Natural killer cell (primary cell): Measurements from ENCODE around the gene TBRG4. TPM values are rescaled to one million over a fixed set of nuclear protein-coding genes. Genes with fewer than 3 reads are reported as not detected.
A peak's percentile ranks its signal among the peaks of the same experiment; 100 is the strongest.

Experiments
- ATAC-seq, 3 donors: fragments of 150-1000 bp in 2 of 3; fragments of 200-7000 bp in 1 of 3; cut with Tn5 transposase; 1 replicate in 1 of 3; 2 replicates in 2 of 3; pipeline ENCODE4 v1.10.0; 2021; ENCODE audit warnings: mild to moderate bottlenecking in 2 of 3, moderate library complexity in 2 of 3
- DNase-seq, 2 donors: peaks; one replicate each; pipeline versions ENCODE4 v3.0.0 to v3.0.0-alpha.2; 2013 to 2021; ENCODE audit warnings: mixed read lengths in 1 of 2
- H3K27ac ChIP-seq: one replicate; pipeline ENCODE4 v1.5.1; 2013; ENCODE audit warnings: mild to moderate bottlenecking, low read length
- H3K27me3 ChIP-seq: one replicate; pipeline ENCODE4 v1.6.1; 2013; ENCODE audit warnings: low read length; ENCODE audit not compliant: control insufficient read depth, insufficient read depth
- H3K36me3 ChIP-seq: one replicate; pipeline ENCODE4 v1.6.1; 2013; ENCODE audit warnings: low read length; ENCODE audit not compliant: control insufficient read depth, insufficient read depth
- H3K4me1 ChIP-seq: one replicate; pipeline ENCODE4 v1.6.1; 2013; ENCODE audit warnings: low read length; ENCODE audit not compliant: control insufficient read depth, insufficient read depth
- H3K4me3 ChIP-seq: one replicate; pipeline ENCODE4 v1.5.1; 2013; ENCODE audit warnings: low read length
- H3K9me3 ChIP-seq: one replicate; pipeline ENCODE4 v1.6.1; 2013; ENCODE audit warnings: low read length; ENCODE audit not compliant: control insufficient read depth, insufficient read depth
- H3K27ac Mint-ChIP-seq, 2 donors: one replicate each; pipeline ENCODE4 v1.8.0; 2022; ENCODE audit warnings: mild to moderate bottlenecking in 2 of 2, mixed read lengths in 2 of 2, moderate library complexity in 1 of 2
- H3K27me3 Mint-ChIP-seq, 2 donors: one replicate each; pipeline ENCODE4 v1.8.0; 2022; ENCODE audit warnings: low read depth in 2 of 2, mixed read lengths in 2 of 2
- H3K36me3 Mint-ChIP-seq: one replicate; pipeline ENCODE4 v1.8.0; 2022; ENCODE audit warnings: mixed read lengths
- H3K4me1 Mint-ChIP-seq, 2 donors: one replicate each; pipeline ENCODE4 v1.8.0; 2022; ENCODE audit warnings: mixed read lengths in 2 of 2
- H3K4me3 Mint-ChIP-seq: one replicate; pipeline ENCODE4 v1.8.0; 2022; ENCODE audit warnings: mild to moderate bottlenecking, moderate library complexity, mixed read lengths
- H3K9me3 Mint-ChIP-seq, 2 donors: one replicate each; pipeline ENCODE4 v1.8.0; 2022; ENCODE audit warnings: mixed read lengths in 2 of 2
- WGBS: methylation state at CpG from one replicate; pipeline ENCODE4 v1.1.7; 2013; ENCODE audit warnings: missing lambda C conversion rate; ENCODE audit not compliant: insufficient coverage; 5-methylcytosine and 5-hydroxymethylcytosine counted together
- intact Hi-C: fragments of 100-400 bp; cut with micrococcal nuclease; formaldehyde crosslinking; loops from one replicate; pipeline ENCODE4 v1.14.2; 2022
- total RNA-seq, 4 donors: library from RNA; stranded (reverse); fragments of 120-200 nt in 1 of 4; gene quantifications; one replicate each; pipeline versions ENCODE4 v1.2.3 to v1.2.4, GENCODE V29; 2013 to 2022
- TF ChIP-seq, protein P1 (sequence below): fragments of 200-600 bp; IDR thresholded peaks from one replicate; pipeline ENCODE4 v1.8.0; 2022; ENCODE audit warnings: antibody characterized with exemption

Gene TBRG4
- total RNA-seq, 3 donors from 2014 or later (not counting 1 experiment from before 2014, with no cell fraction given): 48.6 to 56.7 (median 55.9) TPM

DNA sequence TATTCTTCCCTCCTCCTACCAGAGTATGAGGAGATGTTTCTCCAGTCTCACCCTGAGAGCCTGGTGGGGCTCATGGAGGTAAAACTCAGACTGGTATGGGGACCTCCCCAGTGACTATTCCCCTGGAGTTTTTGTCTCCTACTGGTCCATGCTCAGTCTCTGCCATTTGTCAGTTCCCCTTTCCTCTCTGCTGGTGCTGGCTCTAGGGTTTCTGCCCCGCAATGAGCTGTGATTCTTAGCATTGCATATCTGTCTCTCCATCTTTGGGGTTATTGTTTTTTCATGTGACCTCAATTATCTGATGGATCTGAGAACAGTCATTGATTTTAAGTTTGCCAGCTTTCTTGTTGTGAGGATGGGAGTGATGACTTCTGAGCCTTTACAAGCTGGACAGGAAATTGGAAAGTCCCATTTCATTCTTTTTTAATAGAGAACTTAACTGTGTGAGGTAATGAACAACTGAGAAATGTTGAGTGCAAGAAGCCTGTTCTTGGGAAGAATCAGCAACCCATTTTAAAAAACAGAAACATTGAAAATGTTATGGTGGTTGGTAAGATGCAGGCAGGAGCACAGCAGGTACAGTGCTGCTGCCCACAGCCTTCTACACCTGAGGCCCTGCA is 49.6 kb downstream of the TBRG4 start:
- Histone ChIP-seq H3K27me3 (no peaks in the 10 kb centered on the region), H3K4me1 (peaks cover 28% of the 10 kb centered on the region), H3K9me3 (no peaks in the 10 kb centered on the region), H3K36me3 (peaks cover 55% of the 10 kb centered on the region), H3K4me3 (no peak overlapping the region), H3K27ac (no peak overlapping the region)
- H3K27me3 Mint-ChIP-seq: no peaks in the 10 kb centered on the region
- H3K27ac Mint-ChIP-seq: peak overlapping the region; percentile 56 to 58
- ATAC-seq (peak in 1 of 3 donors; percentile 26), DNase-seq (no peak)
- no peaks in the 10 kb centered on the region for H3K9me3 Mint-ChIP-seq
- no peaks in the 10 kb centered on the region for H3K36me3 Mint-ChIP-seq
- intact Hi-C loops: no loop called here
- WGBS: 50% methylated on average over 1 of the region's 1 CpG
- H3K4me1 Mint-ChIP-seq: peaks cover 64 to 86% of the 10 kb centered on the region in 2 donors
- peak overlapping the region; percentile 4 for H3K4me3 Mint-ChIP-seq
- TF ChIP-seq, protein P1, sequence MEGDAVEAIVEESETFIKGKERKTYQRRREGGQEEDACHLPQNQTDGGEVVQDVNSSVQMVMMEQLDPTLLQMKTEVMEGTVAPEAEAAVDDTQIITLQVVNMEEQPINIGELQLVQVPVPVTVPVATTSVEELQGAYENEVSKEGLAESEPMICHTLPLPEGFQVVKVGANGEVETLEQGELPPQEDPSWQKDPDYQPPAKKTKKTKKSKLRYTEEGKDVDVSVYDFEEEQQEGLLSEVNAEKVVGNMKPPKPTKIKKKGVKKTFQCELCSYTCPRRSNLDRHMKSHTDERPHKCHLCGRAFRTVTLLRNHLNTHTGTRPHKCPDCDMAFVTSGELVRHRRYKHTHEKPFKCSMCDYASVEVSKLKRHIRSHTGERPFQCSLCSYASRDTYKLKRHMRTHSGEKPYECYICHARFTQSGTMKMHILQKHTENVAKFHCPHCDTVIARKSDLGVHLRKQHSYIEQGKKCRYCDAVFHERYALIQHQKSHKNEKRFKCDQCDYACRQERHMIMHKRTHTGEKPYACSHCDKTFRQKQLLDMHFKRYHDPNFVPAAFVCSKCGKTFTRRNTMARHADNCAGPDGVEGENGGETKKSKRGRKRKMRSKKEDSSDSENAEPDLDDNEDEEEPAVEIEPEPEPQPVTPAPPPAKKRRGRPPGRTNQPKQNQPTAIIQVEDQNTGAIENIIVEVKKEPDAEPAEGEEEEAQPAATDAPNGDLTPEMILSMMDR: no peak

DNA sequence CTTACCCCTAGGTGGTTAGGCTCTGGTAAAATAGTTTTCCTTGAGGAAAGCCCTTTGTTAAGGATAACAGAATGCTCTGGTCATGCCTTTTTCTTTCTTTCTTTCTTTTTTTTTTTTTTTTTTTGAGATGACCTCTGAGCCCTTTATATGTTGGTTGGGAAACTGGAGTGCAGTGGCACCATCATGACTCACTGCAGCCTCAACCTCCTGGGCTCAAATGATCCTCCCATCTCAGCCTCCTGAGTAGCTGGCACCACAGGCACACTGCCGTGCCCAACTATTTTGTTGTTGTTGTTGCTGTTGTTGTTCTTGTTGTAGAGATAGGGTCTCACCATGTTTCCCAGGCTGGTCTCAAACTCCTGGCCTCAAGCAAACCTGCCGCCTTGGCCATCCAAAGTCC is 50.1 kb downstream of the TBRG4 start:
- TF ChIP-seq, protein P1: no peak
- no peaks in the 10 kb centered on the region for H3K27me3 ChIP-seq
- DNase-seq: no peak
- Mint-ChIP-seq H3K4me1 (peaks cover 65 to 82% of the 10 kb centered on the region in 2 donors), H3K4me3 (no peak overlapping the region), H3K36me3 (no peaks in the 10 kb centered on the region), H3K9me3 (no peaks in the 10 kb centered on the region), H3K27me3 (no peaks in the 10 kb centered on the region), H3K27ac (peak overlapping the region; percentile 56 to 58)
- no peak overlapping the region for H3K4me3 ChIP-seq
- H3K36me3 ChIP-seq: peaks cover 55% of the 10 kb centered on the region
- peaks cover 28% of the 10 kb centered on the region for H3K4me1 ChIP-seq
- intact Hi-C loops: no loop called here
- H3K9me3 ChIP-seq: no peaks in the 10 kb centered on the region
- no peak for ATAC-seq
- no peak overlapping the region for H3K27ac ChIP-seq
- no CpG with 5 or more reads among the region's 2 CpGs for WGBS

DNA sequence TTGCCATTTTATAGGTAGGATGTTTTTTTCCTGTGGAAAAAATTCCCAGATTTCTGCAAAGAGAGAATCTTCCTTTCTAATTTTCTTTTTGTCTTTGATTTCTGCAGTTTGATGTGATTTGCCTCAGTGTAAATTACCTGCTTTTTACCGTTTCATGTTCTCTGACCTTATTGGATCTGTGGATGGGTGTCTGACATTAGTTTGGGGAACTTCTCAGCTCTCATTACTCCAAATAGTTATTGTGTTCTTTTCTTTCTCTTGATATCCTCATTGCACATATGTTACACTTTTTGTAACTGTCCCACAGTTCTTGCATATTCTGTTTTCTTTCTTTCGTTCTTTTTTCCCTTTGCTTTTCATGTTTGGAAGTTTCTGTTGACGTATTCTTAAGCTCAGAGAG is 51.2 kb downstream of the TBRG4 start:
- no peak overlapping the region for H3K4me3 ChIP-seq
- peaks cover 46% of the 10 kb centered on the region for H3K36me3 ChIP-seq
- H3K27me3 ChIP-seq: no peaks in the 10 kb centered on the region
- no peak for ATAC-seq
- Mint-ChIP-seq H3K4me1 (peaks cover 66 to 82% of the 10 kb centered on the region in 2 donors), H3K27me3 (no peaks in the 10 kb centered on the region), H3K36me3 (no peaks in the 10 kb centered on the region), H3K27ac (peak overlapping the region; percentile 56 to 58), H3K9me3 (no peaks in the 10 kb centered on the region), H3K4me3 (no peak overlapping the region)
- TF ChIP-seq, protein P1: no peak
- intact Hi-C loops: no loop called here
- H3K4me1 ChIP-seq: peaks cover 27% of the 10 kb centered on the region
- WGBS: 97% methylated on average over 2 of the region's 3 CpGs
- no peak for DNase-seq
- no peak overlapping the region for H3K27ac ChIP-seq
- H3K9me3 ChIP-seq: no peaks in the 10 kb centered on the region

DNA sequence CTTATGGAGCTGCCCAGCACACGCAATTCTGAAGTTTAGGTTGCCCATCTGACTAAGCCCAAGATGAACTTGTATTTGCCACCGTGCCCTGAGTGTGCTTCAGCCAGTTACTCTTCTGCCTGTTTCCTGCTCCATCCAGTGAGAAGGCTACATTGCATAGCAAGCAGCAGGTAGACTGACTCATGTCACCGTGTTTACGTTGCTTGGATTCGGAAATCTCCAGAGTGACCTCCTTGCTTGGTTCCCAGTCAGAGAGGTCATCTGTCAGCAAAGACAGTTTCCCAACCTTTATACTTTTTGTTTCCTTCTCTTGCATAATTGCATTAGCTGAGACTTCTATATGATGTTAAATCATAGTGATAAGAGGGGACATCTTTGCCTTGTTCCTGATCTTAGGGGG is 53.6 kb downstream of the TBRG4 start:
- H3K4me3 ChIP-seq: no peak overlapping the region
- WGBS: 95% methylated on average over 5 of the region's 5 CpGs
- no peaks in the 10 kb centered on the region for H3K27me3 ChIP-seq
- peaks cover 39% of the 10 kb centered on the region for H3K36me3 ChIP-seq
- Mint-ChIP-seq H3K36me3 (no peaks in the 10 kb centered on the region), H3K27ac (peak overlapping the region; percentile 56 to 58), H3K9me3 (no peaks in the 10 kb centered on the region), H3K4me3 (no peak overlapping the region), H3K4me1 (peaks cover 78 to 82% of the 10 kb centered on the region in 2 donors), H3K27me3 (no peaks in the 10 kb centered on the region)
- intact Hi-C loops: no loop called here
- H3K9me3 ChIP-seq: no peaks in the 10 kb centered on the region
- ATAC-seq: no peak
- H3K27ac ChIP-seq: no peak overlapping the region
- peaks cover 28% of the 10 kb centered on the region for H3K4me1 ChIP-seq
- DNase-seq: no peak
- TF ChIP-seq, protein P1: no peak
